GM12864 (cell line): Measurements from ENCODE around the gene VPS37C.

Source experiments
- DNase-seq: peaks from one replicate; pipeline ENCODE4 v3.0.0-alpha.2; 2011; ENCODE audit warnings: low read depth
- H3K4me3 ChIP-seq: 2 replicates; pipeline ENCODE4 v1.5.1; 2011; ENCODE audit warnings: mild to moderate bottlenecking, low read depth, low read length, control low read depth
- CTCF ChIP-seq: IDR thresholded peaks from 2 replicates; pipeline ENCODE4 v1.5.1; 2011; ENCODE audit warnings: low read depth, mild to moderate bottlenecking, moderate library complexity, low read length, control low read depth, inconsistent platforms; ENCODE audit errors: missing control alignments

Gene VPS37C

GRCh38 chr11:61083601-61084147 lies 77.6 kb downstream of the VPS37C start:
- DNase-seq = no peak
- H3K4me3 ChIP-seq = no peak overlapping the region
- no peak for TF ChIP-seq CTCF

- no peak for TF ChIP-seq CTCF
- no peak for DNase-seq
- H3K4me3 ChIP-seq = no peak overlapping the region
These were observed 78.2 kb downstream of the VPS37C start for GRCh38 chr11:61082931-61083531.

GRCh38 chr11:61082062-61082870 lies 79.0 kb downstream of the VPS37C start:
- no peak for DNase-seq
- no peak for TF ChIP-seq CTCF
- no peak overlapping the region for H3K4me3 ChIP-seq

- TF ChIP-seq CTCF = no peak
- no peak overlapping the region for H3K4me3 ChIP-seq
- no peak for DNase-seq
These were observed 80.1 kb downstream of the VPS37C start for GRCh38 chr11:61080986-61081590.

GRCh38 chr11:61080526-61080925 lies 80.7 kb downstream of the VPS37C start:
- no peak for DNase-seq
- no peak overlapping the region for H3K4me3 ChIP-seq
- no peak for TF ChIP-seq CTCF
